Fibroblast of lung (primary cell): ENCODE data around the gene CIC. TPM values are rescaled to one million over a fixed set of nuclear protein-coding genes. Genes with fewer than 3 reads are reported as not detected.

ENCODE experiments used
- DNase-seq, 2 donors: peaks; one replicate each; pipeline versions ENCODE4 v3.0.0 to v3.0.0-alpha.2; 2010; ENCODE audit warnings: low read depth in 2 of 2
- H2AFZ ChIP-seq: 2 replicates; pipeline ENCODE4 v1.5.1; 2012; ENCODE audit warnings: low read length, control low read depth, inconsistent platforms
- H3K27ac ChIP-seq: 2 replicates; pipeline ENCODE4 v1.5.1; 2011; ENCODE audit warnings: low read length, control low read depth; ENCODE audit not compliant: insufficient read depth
- H3K27me3 ChIP-seq: 2 replicates; pipeline ENCODE4 v1.5.1; 2011; ENCODE audit warnings: mild to moderate bottlenecking, low read length; ENCODE audit not compliant: control insufficient read depth, insufficient read depth
- H3K36me3 ChIP-seq: 2 replicates; pipeline ENCODE4 v1.5.1; 2011; ENCODE audit warnings: low read length; ENCODE audit not compliant: control insufficient read depth, insufficient read depth
- H3K4me1 ChIP-seq: 2 replicates; pipeline ENCODE4 v1.5.1; 2011; ENCODE audit warnings: low read length; ENCODE audit not compliant: control insufficient read depth, insufficient read depth; ENCODE audit errors: extremely low read depth
- H3K4me2 ChIP-seq: 2 replicates; pipeline ENCODE4 v1.5.1; 2011; ENCODE audit warnings: low read length, control low read depth; ENCODE audit not compliant: insufficient read depth; ENCODE audit errors: extremely low read depth
- H3K4me3 ChIP-seq, 4 experiments: fragments of 200-600 bp in 1 of 4; sonication (generic) in 1 of 4; replicated peaks in 1 of 4; 2 replicates each; pipeline ENCODE4 v1.5.1; 2011 to 2016; ENCODE audit warnings: low read length in 4 of 4, low read depth in 3 of 4, mild to moderate bottlenecking in 3 of 4, control low read depth in 2 of 4, inconsistent platforms in 1 of 4, mixed read lengths in 1 of 4; ENCODE audit not compliant: insufficient read depth in 1 of 4; ENCODE audit errors: control extremely low read depth in 1 of 4
- H3K79me2 ChIP-seq: 2 replicates; pipeline ENCODE4 v1.5.1; 2012; ENCODE audit warnings: mild to moderate bottlenecking, low read length, inconsistent platforms; ENCODE audit not compliant: control insufficient read depth, insufficient read depth
- H3K9ac ChIP-seq: 2 replicates; pipeline ENCODE4 v1.5.1; 2011; ENCODE audit warnings: mild to moderate bottlenecking, low read length, control low read depth; ENCODE audit not compliant: insufficient read depth
- H3K9me3 ChIP-seq: 2 replicates; pipeline ENCODE4 v1.5.1; 2012; ENCODE audit warnings: low read depth, low read length; ENCODE audit not compliant: control insufficient read depth, insufficient read depth
- H4K20me1 ChIP-seq: 2 replicates; pipeline ENCODE4 v1.5.1; 2011; ENCODE audit warnings: low read length; ENCODE audit not compliant: control insufficient read depth, insufficient read depth; ENCODE audit errors: extremely low read depth
- CTCF ChIP-seq, 2 donors: IDR thresholded peaks in 1 of 2; conservative IDR thresholded peaks in 1 of 2; 1 replicate in 1 of 2; 2 replicates in 1 of 2; pipeline ENCODE4 v1.5.1; 2011 to 2012; ENCODE audit warnings: low read length in 2 of 2, control low read depth in 1 of 2, inconsistent platforms in 1 of 2, low read depth in 1 of 2, mild to moderate bottlenecking in 1 of 2
- EZH2 ChIP-seq: IDR thresholded peaks from 2 replicates; pipeline ENCODE4 v1.5.1; 2012; ENCODE audit warnings: low read length, control low read depth, mild to moderate bottlenecking; ENCODE audit errors: missing control alignments
- polyA minus RNA-seq: library from RNA; depleted of rRNA, polyadenylated mRNA; stranded (reverse); fragments of >200 nt; gene quantifications from 2 replicates; pipeline ENCODE4 v1.2.3, GENCODE V29; 2011; ENCODE audit warnings: low replicate concordance
- polyA plus RNA-seq, 2 donors: library from polyadenylated mRNA; depleted of rRNA in 1 of 2; stranded (reverse) in 1 of 2; unstranded in 1 of 2; fragments of >200 nt; gene quantifications; 2 replicates each; pipeline ENCODE4 v1.2.1, GENCODE V29; 2011 to 2012; ENCODE audit warnings: missing spikeins in 1 of 2
- total RNA-seq: library from RNA; depleted of rRNA; stranded (reverse); fragments of >200 nt; gene quantifications from 2 replicates; pipeline ENCODE4 v1.2.1, GENCODE V29; 2014

CIC gene
- total RNA-seq (16.7 and 23.6 TPM in 2 replicates), polyA plus RNA-seq (8.5 and 14.5 TPM in 2 replicates), polyA minus RNA-seq (36.6 and 51.1 TPM in 2 replicates)
- polyA plus RNA-seq (2012), result 32.9 and 41.3 TPM in 2 replicates

GRCh38 chr19:42268704-42269477 is at the start of gene CIC:
Gene CIC (plus strand): TSS chr19:42269252. CDS start chr19:42271784, 2,532 bp downstream.
- Histone ChIP-seq H3K4me3 (peak within 1 kb of the TSS; percentile 82 to 89 (median 84)), H3K27me3 (no peaks in the 10 kb centered on the region), H3K79me2 (peaks cover 35% of the 10 kb centered on the region), H3K9me3 (no peaks in the 10 kb centered on the region), H4K20me1 (no peaks in the 10 kb centered on the region), H3K9ac (peak within 1 kb of the TSS; percentile 97), H3K36me3 (peaks cover 18% of the 10 kb centered on the region), H2AFZ (peak within 1 kb of the TSS; percentile 88), H3K4me1 (peaks cover 13% of the 10 kb centered on the region), H3K4me2 (peak within 1 kb of the TSS; percentile 98), H3K27ac (peak within 1 kb of the TSS; percentile 98)
- TF ChIP-seq CTCF (conservative IDR thresholded peaks at IDR 0.05 in 1 of 2, IDR thresholded peaks at IDR 0.05 in 1 of 2; ENCODE audit: low read depth in 1 of 2, low read length in 2 of 2), result no peak
- no peak for TF ChIP-seq EZH2
- DNase-seq, result peak; percentile 100

GRCh38 chr19:42219812-42220750 is 49.0 kb upstream of the CIC start, which contains the start of gene ZNF526:
Gene ZNF526 (plus strand): TSS chr19:42220312. CDS start chr19:42224404, 4,092 bp downstream.
- H2AFZ ChIP-seq, result peak within 1 kb of the TSS; percentile 68
- H3K9me3 ChIP-seq, result no peaks in the 10 kb centered on the region
- peaks cover 63% of the 10 kb centered on the region for H3K79me2 ChIP-seq

More at GRCh38 chr19:42219812-42220750, 49.0 kb upstream of the CIC start, which contains the start of gene ZNF526:
- Histone ChIP-seq H3K4me1 (peaks cover 8% of the 10 kb centered on the region), H3K27me3 (no peaks in the 10 kb centered on the region), H3K9ac (peak within 1 kb of the TSS; percentile 85), H3K4me2 (peak within 1 kb of the TSS; percentile 94), H3K36me3 (peaks cover 12% of the 10 kb centered on the region), H3K27ac (peak within 1 kb of the TSS; percentile 89), H3K4me3 (peak within 1 kb of the TSS; percentile 77 to 98 (median 87)), H4K20me1 (no peaks in the 10 kb centered on the region)
- TF ChIP-seq CTCF (conservative IDR thresholded peaks at IDR 0.05 in 1 of 2, IDR thresholded peaks at IDR 0.05 in 1 of 2; ENCODE audit: low read depth in 1 of 2, low read length in 2 of 2) (no peak), EZH2 (no peak)
- DNase-seq, result peak; percentile 95 to 97
